Spleen (tissue), 7 donors: Measurements from ENCODE around the gene MBTPS1.

Source experiments
- POLR2A ChIP-seq, 3 donors: fragments of 450-650 bp; IDR thresholded peaks; one replicate each; pipeline ENCODE4 v1.5.1; 2017; ENCODE audit warnings: antibody characterized with exemption in 3 of 3, mild to moderate bottlenecking in 1 of 3
- TF ChIP-seq, protein P1 (sequence below), 11 experiments: fragments of 200-600 bp in 7 of 11; fragments of 450-650 bp in 4 of 11; sonication (generic) in 4 of 11; IDR thresholded peaks in 8 of 11; conservative IDR thresholded peaks in 3 of 11; 1 replicate in 7 of 11; 2 replicates in 4 of 11; pipeline versions ENCODE4 v1.4.0 to v1.8.0; 2016 to 2021; ENCODE audit warnings: antibody characterized with exemption in 11 of 11, inconsistent platforms in 4 of 11, mild to moderate bottlenecking in 1 of 11
- donor health status: DM: no; HTN: no; CAD: no; lungs with moderate emphysema.
- donor health status: DM: no; HTN: no; CAD: no.
- donor health status: DM: no; HTN: no; CAD: no.

DNA sequence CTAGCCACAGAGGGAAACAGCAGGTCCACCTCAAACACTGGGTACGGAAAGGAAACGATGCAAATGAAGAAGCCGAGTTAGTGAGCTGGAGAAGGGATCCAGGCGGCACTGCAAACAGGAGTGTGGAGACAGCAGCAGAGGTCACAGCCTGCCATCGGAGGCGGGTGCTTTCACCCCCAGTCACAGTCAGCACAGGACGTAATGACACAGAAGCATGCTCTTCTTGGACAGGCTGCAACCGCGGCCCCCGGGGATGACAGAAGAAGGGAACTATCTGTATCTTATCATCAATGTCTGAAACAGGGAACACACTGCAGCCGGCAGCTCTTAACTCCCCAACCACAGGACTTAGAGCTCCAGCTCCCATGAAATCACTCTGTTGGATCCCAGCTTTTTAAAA lies 58.1 kb downstream of the MBTPS1 start:
- no peak for TF ChIP-seq POLR2A (IDR thresholded peaks at IDR 0.05)
- TF ChIP-seq, protein P1, sequence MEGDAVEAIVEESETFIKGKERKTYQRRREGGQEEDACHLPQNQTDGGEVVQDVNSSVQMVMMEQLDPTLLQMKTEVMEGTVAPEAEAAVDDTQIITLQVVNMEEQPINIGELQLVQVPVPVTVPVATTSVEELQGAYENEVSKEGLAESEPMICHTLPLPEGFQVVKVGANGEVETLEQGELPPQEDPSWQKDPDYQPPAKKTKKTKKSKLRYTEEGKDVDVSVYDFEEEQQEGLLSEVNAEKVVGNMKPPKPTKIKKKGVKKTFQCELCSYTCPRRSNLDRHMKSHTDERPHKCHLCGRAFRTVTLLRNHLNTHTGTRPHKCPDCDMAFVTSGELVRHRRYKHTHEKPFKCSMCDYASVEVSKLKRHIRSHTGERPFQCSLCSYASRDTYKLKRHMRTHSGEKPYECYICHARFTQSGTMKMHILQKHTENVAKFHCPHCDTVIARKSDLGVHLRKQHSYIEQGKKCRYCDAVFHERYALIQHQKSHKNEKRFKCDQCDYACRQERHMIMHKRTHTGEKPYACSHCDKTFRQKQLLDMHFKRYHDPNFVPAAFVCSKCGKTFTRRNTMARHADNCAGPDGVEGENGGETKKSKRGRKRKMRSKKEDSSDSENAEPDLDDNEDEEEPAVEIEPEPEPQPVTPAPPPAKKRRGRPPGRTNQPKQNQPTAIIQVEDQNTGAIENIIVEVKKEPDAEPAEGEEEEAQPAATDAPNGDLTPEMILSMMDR (IDR thresholded peaks at IDR 0.05 in 8 of 11, conservative IDR thresholded peaks at IDR 0.05 in 3 of 11): no peak
